ENCODE results near the gene TCF19.

- TF ChIP-seq CTCF (IDR thresholded peaks at IDR 0.05) (no peak), REST (IDR thresholded peaks at IDR 0.05; ENCODE audit: insufficient read depth in 1 of 2, low read depth in 2 of 2, low read length in 1 of 2) (no peak), POLR2AphosphoS5 (IDR thresholded peaks at IDR 0.05; ENCODE audit: low read depth, low read length) (no peak), SIN3A (IDR thresholded peaks at IDR 0.05; ENCODE audit: borderline replicate concordance, insufficient read depth, low read depth, low read length) (no peak), TCF7L2 (IDR thresholded peaks at IDR 0.05; ENCODE audit: low read depth, low read length) (no peak)
These were observed 12.7 kb downstream of the TCF19 start for GRCh38 chr6:31170987-31171671.
